WERI-Rb-1 (cell line): ENCODE results near the gene DNAAF5.

Experiments
- DNase-seq: peaks from one replicate; pipeline ENCODE4 v3.0.0-alpha.2; 2020
- H3K27ac ChIP-seq: fragments of 250-450 bp; sonication (Bioruptor Pico); 2 replicates; pipeline ENCODE4 v1.5.1; 2020; ENCODE audit warnings: mild to moderate bottlenecking, moderate library complexity
- H3K27me3 ChIP-seq: fragments of 250-450 bp; sonication (Bioruptor Pico); 2 replicates; pipeline ENCODE4 v1.5.1; 2021; ENCODE audit warnings: mild to moderate bottlenecking, low read depth, moderate library complexity; ENCODE audit not compliant: insufficient read depth, severe bottlenecking
- H3K36me3 ChIP-seq: fragments of 250-450 bp; sonication (Bioruptor Pico); 2 replicates; pipeline ENCODE4 v1.5.1; 2020; ENCODE audit warnings: mild to moderate bottlenecking, moderate library complexity
- H3K4me3 ChIP-seq: 2 replicates; pipeline ENCODE4 v1.5.1; 2011; ENCODE audit warnings: low read depth, mild to moderate bottlenecking, control low read depth, low read length
- H3K9me3 ChIP-seq: fragments of 250-450 bp; sonication (Bioruptor Pico); 2 replicates; pipeline ENCODE4 v1.5.1; 2021; ENCODE audit warnings: mild to moderate bottlenecking, moderate library complexity; ENCODE audit not compliant: severe bottlenecking
- CTCF ChIP-seq: IDR thresholded peaks from 2 replicates; pipeline ENCODE4 v1.5.1; 2011; ENCODE audit warnings: low read depth, mild to moderate bottlenecking, control low read depth, inconsistent platforms, low read length

The DNAAF5 gene

GRCh38 chr7:683526-684205 is 42.8 kb upstream of the DNAAF5 start:
- H3K27me3 ChIP-seq = no peaks in the 10 kb centered on the region
- no peak overlapping the region for H3K27ac ChIP-seq
- no peak overlapping the region for H3K4me3 ChIP-seq
- peaks cover 10% of the 10 kb centered on the region for H3K9me3 ChIP-seq
- no peak for TF ChIP-seq CTCF
- peaks cover 11% of the 10 kb centered on the region for H3K36me3 ChIP-seq
- DNase-seq = no peak

GRCh38 chr7:684416-684815 is 42.1 kb upstream of the DNAAF5 start:
- H3K4me3 ChIP-seq = no peak overlapping the region
- no peak for DNase-seq
- no peaks in the 10 kb centered on the region for H3K27me3 ChIP-seq
- H3K9me3 ChIP-seq = peaks cover 18% of the 10 kb centered on the region
- peaks cover 6% of the 10 kb centered on the region for H3K36me3 ChIP-seq
- TF ChIP-seq CTCF = no peak
- no peak overlapping the region for H3K27ac ChIP-seq

GRCh38 chr7:685540-685939 is 41.0 kb upstream of the DNAAF5 start:
- no peak for DNase-seq
- peaks cover 18% of the 10 kb centered on the region for H3K9me3 ChIP-seq

GRCh38 chr7:690478-691360 is 35.8 kb upstream of the DNAAF5 start:
- DNase-seq = no peak
- Histone ChIP-seq H3K27ac (no peak overlapping the region), H3K27me3 (no peaks in the 10 kb centered on the region), H3K4me3 (no peak overlapping the region), H3K36me3 (no peaks in the 10 kb centered on the region; the same call in none of the 2 replicates), H3K9me3 (peaks cover 11% of the 10 kb centered on the region)
- TF ChIP-seq CTCF = no peak

More at GRCh38 chr7:685540-685939, 41.0 kb upstream of the DNAAF5 start:
- TF ChIP-seq CTCF = no peak
- Histone ChIP-seq H3K27ac (no peak overlapping the region), H3K36me3 (peaks cover 3% of the 10 kb centered on the region), H3K4me3 (no peak overlapping the region), H3K27me3 (no peaks in the 10 kb centered on the region)

- DNase-seq = no peak
- no peak overlapping the region for H3K4me3 ChIP-seq
- H3K9me3 ChIP-seq = peaks cover 11% of the 10 kb centered on the region
- H3K27me3 ChIP-seq = no peaks in the 10 kb centered on the region
- TF ChIP-seq CTCF = no peak
- no peak overlapping the region for H3K27ac ChIP-seq
- no peaks in the 10 kb centered on the region; the same call in none of the 2 replicates for H3K36me3 ChIP-seq
Measured at GRCh38 chr7:691361-692045, 35.0 kb upstream of the DNAAF5 start.
